Chondrocyte (in vitro differentiated cells): ENCODE data around the gene C5orf58. TPM values are rescaled to one million over a fixed set of nuclear protein-coding genes. Genes with fewer than 3 reads are reported as not detected.

Experiments
- DNase-seq: peaks from one replicate; pipeline ENCODE4 v3.0.0; 2021; ENCODE audit warnings: mixed read lengths, low spot score
- H3K27ac Mint-ChIP-seq: one replicate; pipeline ENCODE4 v1.8.0; 2021; ENCODE audit warnings: mild to moderate bottlenecking, moderate library complexity, mixed read lengths; ENCODE audit not compliant: unreplicated experiment
- H3K27me3 Mint-ChIP-seq: 2 replicates; pipeline ENCODE4 v1.8.0; 2021; ENCODE audit warnings: low read depth, mixed read lengths
- H3K36me3 Mint-ChIP-seq: 2 replicates; pipeline ENCODE4 v1.8.0; 2021; ENCODE audit warnings: low read depth, mixed read lengths
- H3K4me1 Mint-ChIP-seq: 2 replicates; pipeline ENCODE4 v1.8.0; 2021; ENCODE audit warnings: low read depth, mild to moderate bottlenecking, mixed read lengths
- H3K4me3 Mint-ChIP-seq: one replicate; pipeline ENCODE4 v1.8.0; 2021; ENCODE audit warnings: mild to moderate bottlenecking, moderate library complexity, mixed read lengths; ENCODE audit not compliant: unreplicated experiment
- H3K9me3 Mint-ChIP-seq: 2 replicates; pipeline ENCODE4 v1.8.0; 2021; ENCODE audit warnings: low read depth, mixed read lengths
- total RNA-seq: library from RNA; stranded (reverse); gene quantifications from 3 replicates; pipeline ENCODE4 v1.2.1, GENCODE V29; 2021
- TF ChIP-seq, protein P1 (sequence below): fragments of 200-600 bp; sonication (generic); IDR thresholded peaks from 2 replicates; pipeline ENCODE4 v1.5.0; 2021; ENCODE audit warnings: antibody characterized with exemption, mild to moderate bottlenecking, moderate library complexity

Gene C5orf58
- total RNA-seq, 1 donor from 2014 or later, result not detected

DNA sequence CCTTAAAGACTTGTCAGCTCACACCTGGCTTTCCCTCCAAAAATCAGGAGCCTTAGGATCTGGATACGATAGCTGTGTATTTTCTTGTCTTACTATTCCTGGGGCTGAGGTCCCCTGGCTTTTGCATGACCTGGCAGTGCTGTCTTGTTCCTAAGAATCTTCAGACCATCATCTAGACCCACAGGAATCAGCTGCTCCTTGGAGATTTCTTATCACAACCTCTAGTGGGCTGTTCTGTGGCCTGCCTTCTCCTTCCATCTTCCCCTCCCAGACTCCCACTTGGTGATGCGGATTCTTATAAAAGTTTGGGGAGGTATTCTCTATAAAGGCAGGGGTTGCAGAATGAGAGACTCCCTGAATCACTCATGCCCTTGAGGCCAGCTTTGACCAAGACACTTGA is 43.4 kb downstream of the C5orf58 start:
- Mint-ChIP-seq H3K4me1 (peaks cover 10% of the 10 kb centered on the region), H3K9me3 (no peaks in the 10 kb centered on the region), H3K27ac (no peak overlapping the region), H3K36me3 (no peaks in the 10 kb centered on the region), H3K27me3 (peaks cover 35% of the 10 kb centered on the region), H3K4me3 (no peak overlapping the region)
- no peak for DNase-seq
- TF ChIP-seq, protein P1, sequence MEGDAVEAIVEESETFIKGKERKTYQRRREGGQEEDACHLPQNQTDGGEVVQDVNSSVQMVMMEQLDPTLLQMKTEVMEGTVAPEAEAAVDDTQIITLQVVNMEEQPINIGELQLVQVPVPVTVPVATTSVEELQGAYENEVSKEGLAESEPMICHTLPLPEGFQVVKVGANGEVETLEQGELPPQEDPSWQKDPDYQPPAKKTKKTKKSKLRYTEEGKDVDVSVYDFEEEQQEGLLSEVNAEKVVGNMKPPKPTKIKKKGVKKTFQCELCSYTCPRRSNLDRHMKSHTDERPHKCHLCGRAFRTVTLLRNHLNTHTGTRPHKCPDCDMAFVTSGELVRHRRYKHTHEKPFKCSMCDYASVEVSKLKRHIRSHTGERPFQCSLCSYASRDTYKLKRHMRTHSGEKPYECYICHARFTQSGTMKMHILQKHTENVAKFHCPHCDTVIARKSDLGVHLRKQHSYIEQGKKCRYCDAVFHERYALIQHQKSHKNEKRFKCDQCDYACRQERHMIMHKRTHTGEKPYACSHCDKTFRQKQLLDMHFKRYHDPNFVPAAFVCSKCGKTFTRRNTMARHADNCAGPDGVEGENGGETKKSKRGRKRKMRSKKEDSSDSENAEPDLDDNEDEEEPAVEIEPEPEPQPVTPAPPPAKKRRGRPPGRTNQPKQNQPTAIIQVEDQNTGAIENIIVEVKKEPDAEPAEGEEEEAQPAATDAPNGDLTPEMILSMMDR, result no peak

DNA sequence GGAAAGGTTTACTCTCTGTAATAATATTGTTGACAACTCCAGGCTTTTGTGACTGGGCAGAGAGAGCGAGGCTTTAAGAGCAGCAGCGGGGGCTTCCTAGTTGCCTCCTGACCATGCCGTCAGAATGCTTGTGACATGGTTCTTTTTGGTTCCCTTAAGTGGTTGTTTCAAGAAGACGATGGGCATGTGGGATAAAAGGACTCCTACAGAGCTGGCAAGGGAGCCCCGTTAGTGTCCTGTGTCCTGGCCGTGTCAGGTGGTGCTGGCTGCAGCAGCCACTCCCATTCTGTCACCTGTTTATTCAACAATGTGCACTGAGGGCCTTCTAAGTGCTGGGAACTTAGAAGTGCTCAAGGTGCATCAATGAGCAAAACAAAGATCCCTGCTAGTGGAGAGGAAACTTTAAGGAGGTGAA is 45.1 kb downstream of the C5orf58 start:
- TF ChIP-seq, protein P1, result no peak
- no peaks in the 10 kb centered on the region for H3K36me3 Mint-ChIP-seq
- H3K27ac Mint-ChIP-seq, result no peak overlapping the region
- no peak for DNase-seq
- H3K27me3 Mint-ChIP-seq, result peaks cover 38% of the 10 kb centered on the region
- no peak overlapping the region for H3K4me3 Mint-ChIP-seq
- H3K4me1 Mint-ChIP-seq, result peaks cover 10% of the 10 kb centered on the region
- no peaks in the 10 kb centered on the region for H3K9me3 Mint-ChIP-seq

DNA sequence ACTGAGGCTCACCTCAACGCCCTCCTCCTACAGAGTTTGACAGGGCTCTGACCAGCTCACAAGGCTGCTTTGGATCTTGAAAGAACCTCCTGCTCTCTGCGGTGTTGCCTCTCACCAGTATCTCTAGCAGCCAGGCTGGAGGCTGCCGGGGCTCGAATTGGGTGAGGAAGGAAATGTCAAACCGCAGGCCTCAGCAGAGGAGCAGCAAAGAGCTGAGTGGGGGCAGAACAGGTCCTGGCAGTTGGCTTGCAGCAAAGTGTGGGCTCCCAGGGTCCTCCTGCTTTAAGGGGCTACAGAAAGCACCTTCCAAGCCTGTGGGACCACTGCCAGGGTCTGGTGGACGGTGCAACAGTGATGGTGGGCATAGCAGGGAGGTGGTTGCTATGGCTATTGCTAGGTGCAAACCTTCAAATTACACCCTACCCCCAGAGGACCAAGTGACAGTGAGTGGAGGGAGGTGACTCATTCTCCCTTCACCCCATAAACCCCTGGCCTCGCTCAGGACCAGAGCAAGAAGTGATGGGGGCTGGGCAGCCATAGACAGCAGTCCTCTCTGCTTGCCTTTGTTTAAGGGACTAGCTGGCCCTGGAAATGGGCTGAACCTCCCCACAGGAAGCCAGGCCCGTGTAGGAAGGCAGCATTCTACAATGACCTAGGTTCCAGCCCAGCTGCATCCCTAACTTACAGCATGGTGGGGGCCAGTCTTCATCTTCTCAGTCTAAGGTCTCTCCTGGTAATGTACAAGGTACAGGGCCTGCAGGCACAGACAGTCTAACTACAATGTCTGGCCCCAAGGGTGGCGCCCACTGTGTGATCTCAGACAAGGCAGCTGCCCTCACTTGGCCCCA is 46.0 kb downstream of the C5orf58 start:
- H3K36me3 Mint-ChIP-seq, result peaks cover 3% of the 10 kb centered on the region
- H3K4me1 Mint-ChIP-seq, result peaks cover 10% of the 10 kb centered on the region
- H3K27me3 Mint-ChIP-seq, result peaks cover 46% of the 10 kb centered on the region
- TF ChIP-seq, protein P1, result no peak
- H3K4me3 Mint-ChIP-seq, result no peak overlapping the region
- DNase-seq, result no peak
- peaks cover 8% of the 10 kb centered on the region for H3K9me3 Mint-ChIP-seq
- no peak overlapping the region for H3K27ac Mint-ChIP-seq

DNA sequence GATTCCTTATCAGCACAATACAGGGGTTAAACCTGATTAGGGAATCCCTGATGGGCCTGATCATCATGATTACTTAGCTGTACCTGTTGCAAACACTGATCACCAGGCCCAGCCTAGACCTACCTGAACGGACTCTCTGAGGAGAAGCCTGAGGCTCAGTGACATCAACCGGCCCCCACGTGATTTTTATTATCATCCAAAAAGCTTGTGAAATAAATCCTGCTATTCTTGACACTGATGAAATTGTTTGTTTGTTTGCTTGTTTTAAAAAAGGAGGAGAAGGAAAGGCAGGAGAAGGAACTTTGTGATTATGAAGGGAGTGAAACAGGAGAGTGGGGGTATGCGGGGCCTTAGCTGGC is 46.7 kb downstream of the C5orf58 start:
- Mint-ChIP-seq H3K27me3 (peaks cover 42% of the 10 kb centered on the region), H3K4me3 (no peak overlapping the region), H3K36me3 (peaks cover 4% of the 10 kb centered on the region), H3K27ac (peak overlapping the region; percentile 24), H3K4me1 (peaks cover 10% of the 10 kb centered on the region), H3K9me3 (peaks cover 12% of the 10 kb centered on the region)
- TF ChIP-seq, protein P1, result no peak
- DNase-seq, result no peak

DNA sequence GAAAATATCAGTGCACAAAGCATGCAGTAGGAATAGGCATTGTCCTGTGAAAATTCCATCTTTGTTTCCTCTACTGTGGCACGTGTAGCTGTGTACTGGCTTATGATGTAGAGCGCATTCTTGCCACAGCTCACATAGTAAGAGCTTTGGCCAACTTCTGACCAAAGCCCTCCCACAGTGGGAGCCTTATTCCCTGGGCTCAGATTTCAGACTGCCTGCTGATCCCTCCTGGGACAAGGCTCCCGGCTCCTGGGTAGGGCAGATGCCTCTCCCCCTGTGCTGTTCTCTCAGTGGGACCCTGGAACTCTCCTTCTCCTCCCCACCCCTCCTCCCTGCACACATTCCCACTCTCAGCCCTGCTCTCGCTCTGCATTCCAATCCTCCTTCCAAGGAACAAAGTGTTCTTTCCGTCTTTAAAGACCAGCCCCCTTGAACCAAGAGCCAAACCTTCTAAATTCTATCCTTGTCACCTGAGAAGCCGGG is 47.3 kb downstream of the C5orf58 start:
- H3K9me3 Mint-ChIP-seq, result peaks cover 15% of the 10 kb centered on the region
- H3K4me1 Mint-ChIP-seq, result peaks cover 10% of the 10 kb centered on the region
- H3K4me3 Mint-ChIP-seq, result no peak overlapping the region
- peaks cover 43% of the 10 kb centered on the region for H3K27me3 Mint-ChIP-seq
- TF ChIP-seq, protein P1, result no peak
- DNase-seq, result no peak
- peaks cover 6% of the 10 kb centered on the region for H3K36me3 Mint-ChIP-seq
- H3K27ac Mint-ChIP-seq, result peak overlapping the region; percentile 34
